Measurements from ENCODE around the gene IQGAP1. TPM values are rescaled to one million over a fixed set of nuclear protein-coding genes. Genes with fewer than 3 reads are reported as not detected.
"Not testable (repeated sequence)": the region's sequence is repeated elsewhere in the genome, so short reads cannot be mapped to it uniquely, and the experiment has no call there.

The IQGAP1 gene
- polyA plus RNA-seq, 3 donors = 43.6 to 75.2 (median 54.3) TPM

DNA sequence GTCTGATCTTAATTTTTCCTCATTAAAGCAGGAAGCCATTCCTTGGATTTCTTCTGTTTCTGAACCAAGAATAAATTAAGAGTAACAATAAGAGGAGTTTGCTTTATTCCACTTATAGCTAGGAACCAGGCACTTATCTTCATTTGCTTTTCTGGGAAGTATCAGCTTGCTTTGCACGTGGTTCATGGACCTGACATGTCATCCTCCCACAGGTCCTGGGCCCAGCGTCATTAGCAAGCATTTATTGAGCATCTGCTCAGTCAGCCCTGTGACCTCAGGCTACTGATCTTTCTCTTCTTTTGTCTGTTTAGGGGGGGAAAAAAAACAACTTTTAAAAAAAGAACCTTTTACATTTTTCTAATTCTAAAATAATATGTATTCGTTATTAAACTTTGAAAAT is 107.0 kb downstream of the IQGAP1 start:
- 68 to 74% (median 71%) methylated on average over 3 of the region's 3 CpGs for WGBS, 3 donors
- H3K27ac ChIP-seq (ENCODE audit: low read depth, low read length) = no peak overlapping the region

DNA sequence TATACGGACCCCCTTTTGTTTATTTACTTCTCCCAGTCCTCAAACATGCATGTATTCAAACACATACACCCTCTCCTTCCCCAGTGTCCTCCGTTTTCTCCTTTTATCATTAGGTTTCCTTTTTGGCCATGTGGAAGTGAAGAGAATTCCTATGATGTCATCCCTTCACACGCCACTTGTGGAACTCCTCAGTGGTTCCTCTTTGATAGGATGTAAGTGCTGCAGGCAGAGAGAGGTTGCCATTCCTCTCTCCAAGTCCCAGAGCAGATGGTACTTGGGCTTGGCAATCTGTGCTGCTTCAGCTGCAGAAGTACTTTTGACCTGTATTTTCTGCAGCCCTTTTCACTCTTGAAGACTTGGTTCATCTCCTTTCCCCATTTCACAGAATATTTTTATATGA is 108.7 kb downstream of the IQGAP1 start:
- 46 to 72% (median 50%) methylated on average over 3 of the region's 3 CpGs for WGBS, 3 donors
- no peak overlapping the region for H3K27ac ChIP-seq (ENCODE audit: low read depth, low read length)

DNA sequence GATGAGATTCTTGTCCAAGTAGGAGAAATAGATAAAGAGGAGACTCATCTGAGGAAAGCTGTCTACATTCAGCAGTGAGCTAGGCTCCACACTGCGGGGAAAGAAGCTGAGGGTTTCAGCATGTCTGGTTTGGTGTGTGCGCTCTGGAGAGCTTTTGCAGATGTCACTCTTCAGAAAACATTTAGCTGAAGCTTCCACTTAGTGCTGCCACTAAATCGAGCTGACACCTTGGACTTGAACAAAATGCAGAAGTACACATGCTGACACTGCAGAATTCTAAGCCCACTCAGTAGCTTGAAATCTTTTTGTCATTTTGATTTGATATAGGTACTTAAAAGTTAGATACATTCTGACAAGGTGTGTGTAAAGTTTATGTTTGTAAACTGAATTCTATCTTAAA is 109.3 kb downstream of the IQGAP1 start:
- WGBS, 3 donors = 61 to 80% (median 63%) methylated on average over 3 of the region's 3 CpGs
- H3K27ac ChIP-seq (ENCODE audit: low read depth, low read length) = no peak overlapping the region

DNA sequence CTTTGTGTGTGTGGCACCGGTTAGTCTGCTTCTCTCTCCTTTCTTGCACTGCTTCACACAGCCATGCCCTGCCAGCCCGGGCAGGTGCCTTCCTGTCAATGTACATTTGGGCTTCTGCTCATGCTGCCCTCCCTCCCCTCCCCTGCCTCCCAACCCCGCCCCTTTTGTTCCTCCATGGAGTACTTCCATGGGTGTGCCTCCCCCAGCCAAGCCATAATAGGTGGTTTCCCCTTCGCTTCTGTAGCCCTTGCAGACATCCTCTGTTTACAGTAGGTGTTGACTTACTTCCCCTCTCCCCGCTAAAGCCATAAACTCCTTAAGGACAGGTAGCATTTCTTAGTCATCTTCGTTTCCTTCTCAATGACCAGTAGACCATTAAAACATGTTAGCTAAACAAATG is 109.9 kb downstream of the IQGAP1 start:
- H3K27ac ChIP-seq (ENCODE audit: low read depth, low read length) = no peak overlapping the region
- WGBS, 3 donors = 73 to 86% (median 77%) methylated on average over 6 of the region's 6 CpGs

DNA sequence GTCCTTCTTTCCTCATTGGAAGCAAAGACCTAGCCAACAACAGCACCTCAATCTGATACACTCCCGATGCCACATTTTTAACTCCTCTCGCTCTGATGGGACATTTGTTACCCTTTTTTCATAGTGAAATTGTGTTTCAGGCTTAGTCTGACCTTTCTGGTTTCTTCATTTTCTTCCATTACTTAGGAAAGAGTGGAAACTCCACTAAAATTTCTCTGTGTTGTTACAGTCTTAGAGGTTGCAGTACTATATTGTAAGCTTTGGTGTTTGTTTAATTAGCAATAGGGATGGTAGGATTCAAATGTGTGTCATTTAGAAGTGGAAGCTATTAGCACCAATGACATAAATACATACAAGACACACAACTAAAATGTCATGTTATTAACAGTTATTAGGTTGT is 112.1 kb downstream of the IQGAP1 start:
- 88 to 93% (median 89%) methylated on average over 2 of the region's 2 CpGs for WGBS, 3 donors
- H3K27ac ChIP-seq (ENCODE audit: low read depth, low read length) = no peak overlapping the region

DNA sequence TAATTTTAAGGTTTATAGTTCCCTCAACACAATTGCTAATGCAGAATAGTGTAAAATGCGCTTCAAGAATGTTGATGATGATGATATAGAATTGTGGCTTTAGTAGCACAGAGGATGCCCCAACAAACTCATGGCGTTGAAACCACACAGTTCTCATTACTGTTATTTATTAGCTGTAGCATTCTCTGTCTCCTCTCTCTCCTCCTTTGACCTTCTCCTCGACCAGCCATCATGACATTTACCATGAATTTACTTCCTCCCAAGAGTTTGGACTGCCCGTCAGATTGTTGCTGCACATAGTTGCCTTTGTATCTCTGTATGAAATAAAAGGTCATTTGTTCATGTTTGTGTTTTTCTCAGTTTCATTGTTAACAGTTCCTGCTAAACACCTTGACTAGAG is 113.9 kb downstream of the IQGAP1 start:
- no peak overlapping the region for H3K27ac ChIP-seq (ENCODE audit: low read depth, low read length)
- 74 to 88% (median 76%) methylated on average over 4 of the region's 4 CpGs for WGBS, 3 donors

DNA sequence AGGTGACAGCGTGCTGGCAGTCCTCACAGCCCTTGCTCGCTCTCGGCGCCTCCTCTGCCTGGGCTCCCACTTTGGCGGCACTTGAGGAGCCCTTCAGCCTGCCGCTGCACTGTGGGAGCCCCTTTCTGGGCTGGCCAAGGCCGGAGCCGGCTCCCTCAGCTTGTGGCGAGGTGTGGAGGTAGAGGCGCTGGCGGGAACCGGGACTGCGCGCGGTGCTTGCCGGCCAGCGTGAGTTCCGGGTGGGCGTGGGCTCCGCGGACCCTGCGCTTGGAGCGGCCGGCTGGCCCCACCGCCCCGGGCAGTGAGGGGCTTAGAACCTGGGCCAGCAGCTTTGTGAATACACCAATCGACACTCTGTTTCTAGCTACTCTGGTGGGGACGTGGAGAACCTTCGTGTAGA is 122.7 kb downstream of the IQGAP1 start:
- not testable (repeated sequence) for H3K27ac ChIP-seq (ENCODE audit: low read depth, low read length)
- WGBS, 3 donors = 95 to 97% (median 97%) methylated on average over 26 to 29 of the region's 29 CpGs

DNA sequence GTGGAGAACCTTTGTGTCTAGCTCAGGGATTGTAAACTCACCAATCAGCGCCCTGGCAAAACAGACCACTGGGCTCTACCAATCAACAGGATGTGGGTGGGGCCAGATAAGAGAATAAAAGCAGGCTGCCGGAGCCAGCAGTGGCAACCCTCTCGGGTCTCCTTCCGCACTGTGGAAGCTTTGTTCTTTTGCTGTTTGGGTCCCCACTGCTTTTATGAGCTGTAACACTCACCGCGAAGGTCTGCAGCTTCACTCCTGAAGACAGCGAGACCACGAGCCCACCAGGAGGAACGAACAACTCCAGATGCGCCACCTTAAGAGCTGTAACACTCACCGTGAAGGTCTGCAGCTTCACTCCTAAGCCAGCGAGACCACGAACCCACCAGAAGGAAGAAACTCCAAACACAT is 123.2 kb downstream of the IQGAP1 start:
- H3K27ac ChIP-seq (ENCODE audit: low read depth, low read length) = not testable (repeated sequence)
- WGBS, 3 donors = 87 to 94% (median 88%) methylated on average over 10 to 13 of the region's 13 CpGs

DNA sequence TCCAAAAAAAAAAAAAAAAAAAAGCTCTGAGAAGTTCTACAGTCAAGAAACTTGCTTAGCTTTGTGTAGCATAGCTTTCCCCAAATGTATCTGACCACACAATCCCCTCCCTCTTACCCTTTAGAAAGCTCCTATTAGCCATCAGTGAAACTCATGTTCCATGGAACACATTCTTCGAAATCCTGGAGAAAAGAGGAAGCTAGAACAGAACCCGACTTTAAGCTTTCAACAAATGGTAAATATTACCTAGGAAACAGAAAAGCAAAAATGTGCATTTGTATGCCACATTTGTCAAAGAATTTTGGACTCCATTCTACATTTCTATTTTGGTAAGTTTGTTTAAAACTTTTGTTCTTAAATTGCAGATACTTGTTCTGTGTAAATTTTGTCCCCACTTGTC is 124.2 kb downstream of the IQGAP1 start:
- 44 to 82% (median 55%) methylated on average over 2 of the region's 2 CpGs for WGBS, 3 donors
- H3K27ac ChIP-seq (ENCODE audit: low read depth, low read length) = no peak overlapping the region

DNA sequence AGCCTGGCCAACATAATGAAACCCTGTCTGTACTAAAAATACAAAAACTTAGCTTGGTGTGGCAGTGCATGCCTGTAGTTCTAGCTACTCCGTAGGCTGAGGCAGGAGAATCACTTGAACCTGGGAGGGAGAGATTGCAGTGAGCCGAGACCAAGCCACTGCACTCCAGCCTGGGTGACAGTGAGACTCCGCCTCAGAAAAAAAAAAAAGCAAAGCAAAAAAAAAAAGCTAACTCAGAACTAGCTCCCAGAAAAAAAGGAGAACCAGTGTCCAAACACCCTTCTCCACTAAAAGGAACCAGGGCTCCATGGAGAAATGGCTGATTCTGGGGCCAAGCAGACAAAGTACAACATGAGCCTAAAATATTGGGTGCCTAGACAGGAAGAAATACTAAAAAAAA is 124.9 kb downstream of the IQGAP1 start:
- no peak overlapping the region for H3K27ac ChIP-seq (ENCODE audit: low read depth, low read length)
- 73 to 95% (median 84%) methylated on average over 3 of the region's 3 CpGs for WGBS, 3 donors

DNA sequence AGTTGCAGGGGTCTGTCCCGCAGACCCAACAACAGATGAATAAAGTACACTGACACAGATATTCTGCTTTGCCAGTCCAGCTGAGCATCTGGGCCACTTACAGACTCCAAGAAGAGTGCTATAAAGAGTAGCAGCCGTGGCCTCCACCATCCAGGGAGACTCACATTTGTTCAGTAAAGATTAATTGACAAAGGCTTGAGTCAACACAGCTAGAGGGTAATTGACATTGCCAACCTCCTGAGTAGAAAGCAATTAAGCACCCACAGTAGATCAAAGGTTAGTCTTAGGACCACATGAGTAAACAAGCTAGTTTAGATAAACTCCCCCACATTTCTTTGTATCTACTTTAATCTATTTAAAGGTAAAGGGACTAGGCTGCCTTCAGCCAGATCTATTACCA is 125.4 kb downstream of the IQGAP1 start:
- H3K27ac ChIP-seq (ENCODE audit: low read depth, low read length) = no peak overlapping the region
- WGBS, 3 donors = 85 to 99% (median 95%) methylated on average over 2 of the region's 2 CpGs

DNA sequence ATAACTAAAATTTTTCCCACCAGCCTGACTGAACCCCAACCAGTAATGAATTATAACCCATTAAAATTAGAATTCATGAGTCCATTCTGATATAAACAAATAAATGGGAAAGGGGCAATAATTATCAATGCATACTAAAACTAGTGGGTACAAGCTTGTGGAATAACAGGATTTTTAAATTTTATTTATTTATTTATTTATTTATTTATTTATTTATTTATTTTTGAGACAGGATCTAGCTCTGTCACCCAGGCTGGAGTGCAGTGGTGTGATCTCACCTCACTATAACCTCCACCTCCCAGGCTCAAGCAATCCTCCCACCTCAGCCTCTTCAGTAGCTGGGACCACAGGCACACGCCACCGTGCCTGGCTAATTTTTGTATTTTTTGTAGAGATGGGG is 125.9 kb downstream of the IQGAP1 start:
- WGBS, 3 donors = 48 to 100% (median 72%) methylated on average over 2 of the region's 2 CpGs
- H3K27ac ChIP-seq (ENCODE audit: low read depth, low read length) = not testable (repeated sequence)

DNA sequence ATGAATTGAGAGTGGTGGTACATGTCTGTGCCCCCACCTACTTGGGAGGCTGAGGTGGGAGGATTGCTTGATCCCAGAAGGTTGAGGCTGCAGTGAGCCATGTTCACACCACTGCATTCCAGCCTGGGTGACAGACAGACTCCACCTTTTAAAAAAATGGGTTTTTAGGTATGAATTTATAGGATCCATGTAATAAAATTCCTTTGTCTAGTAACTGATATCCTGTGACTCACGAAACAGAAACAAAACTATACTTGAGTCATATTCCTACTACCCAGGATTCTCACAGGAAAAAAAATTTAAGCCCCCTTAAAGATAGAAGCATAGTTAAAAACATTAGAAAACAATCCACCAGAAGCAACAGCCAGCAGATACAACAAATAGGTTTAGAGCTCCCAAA is 131.6 kb downstream of the IQGAP1 start:
- WGBS, 3 donors = 76 to 79% (median 78%) methylated on average over 1 of the region's 1 CpG
- H3K27ac ChIP-seq (ENCODE audit: low read depth, low read length) = no peak overlapping the region

DNA sequence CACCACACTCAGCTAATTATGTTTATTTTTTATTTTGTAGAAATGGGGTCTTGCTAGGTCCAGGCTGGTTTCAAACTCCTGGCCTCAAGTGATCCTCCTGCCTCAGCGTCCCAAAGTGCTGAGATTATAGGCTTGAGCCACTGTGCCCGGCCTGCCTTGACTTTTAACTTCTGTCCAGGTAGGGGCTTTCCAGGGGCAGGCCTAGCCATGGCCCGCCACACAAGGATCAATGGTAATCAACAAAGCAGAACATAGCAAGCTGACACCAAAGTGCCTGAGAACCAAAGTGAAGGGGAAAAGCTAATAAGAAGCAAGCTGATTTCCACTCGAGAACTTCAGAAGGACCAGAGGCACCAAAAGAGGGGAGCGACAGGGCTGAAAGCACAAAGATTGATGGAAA is 132.3 kb downstream of the IQGAP1 start:
- 78 to 94% (median 91%) methylated on average over 5 of the region's 5 CpGs for whole genome bisulfite sequencing, 3 donors

DNA sequence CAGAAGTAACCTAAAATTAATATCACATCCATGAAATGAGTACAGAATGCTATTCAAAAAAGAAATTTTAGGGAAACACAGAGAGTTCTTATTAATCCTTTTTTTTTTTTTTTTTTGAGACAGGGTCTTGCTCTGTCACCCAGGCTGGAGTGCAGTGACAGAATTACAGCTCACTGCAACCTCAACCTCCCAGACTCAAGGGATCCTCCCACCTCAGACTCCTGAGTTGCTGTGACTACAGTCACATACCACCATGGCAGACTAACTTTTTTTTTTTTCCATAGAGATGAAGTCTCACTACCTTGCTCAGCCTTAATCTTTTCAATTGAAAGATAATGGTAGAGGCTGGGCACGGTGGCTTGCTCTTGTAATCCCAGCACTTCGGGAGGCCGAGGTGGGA is 135.3 kb downstream of the IQGAP1 start:
- whole genome bisulfite sequencing, 3 donors = 93 to 97% (median 96%) methylated on average over 3 of the region's 3 CpGs
- no peak overlapping the region for H3K27ac ChIP-seq (ENCODE audit: low read depth, low read length)

More for the DNA sequence above, 132.3 kb downstream of the IQGAP1 start:
- no peak overlapping the region for H3K27ac ChIP-seq (ENCODE audit: low read depth, low read length)

DNA sequence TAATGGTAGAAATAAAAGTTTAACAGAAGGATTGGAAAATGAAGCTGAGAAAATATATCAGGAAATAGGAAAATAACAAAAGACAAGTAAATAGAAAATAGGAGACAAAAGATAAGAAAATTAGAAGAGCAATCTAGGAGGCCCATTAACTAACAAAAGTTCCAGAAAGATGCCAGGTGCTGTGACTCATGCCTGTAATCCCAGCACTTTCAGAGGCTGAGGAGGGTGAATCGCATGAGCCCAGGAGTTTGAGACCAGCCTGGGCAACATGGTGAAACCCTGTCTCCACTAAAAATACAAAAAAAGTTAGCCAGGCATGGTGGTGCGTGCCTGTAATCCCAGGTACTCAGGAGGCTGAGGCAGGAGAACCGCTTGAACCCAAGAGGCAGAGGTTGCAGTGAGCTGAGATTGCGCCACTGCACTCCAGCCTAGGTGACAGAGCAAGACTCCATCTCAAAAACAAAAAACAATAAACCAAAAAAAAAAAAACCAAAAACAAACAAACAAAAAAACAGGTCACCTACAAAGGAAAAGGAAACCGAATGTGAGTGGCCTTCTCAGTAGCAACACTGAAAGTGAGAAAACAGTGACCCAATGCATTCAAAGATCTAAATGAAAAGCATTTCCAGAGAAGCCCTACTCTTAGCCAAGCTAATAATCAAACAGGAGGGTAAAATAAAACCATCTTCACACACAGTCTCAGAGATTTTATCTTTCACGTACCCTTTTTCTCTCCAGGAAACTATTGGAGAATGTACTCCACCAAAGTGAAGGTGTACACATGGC is 136.2 kb downstream of the IQGAP1 start:
- H3K27ac ChIP-seq (ENCODE audit: low read depth, low read length) = not testable (repeated sequence)
- WGBS, 3 donors = 85 to 95% (median 91%) methylated on average over 6 of the region's 6 CpGs

DNA sequence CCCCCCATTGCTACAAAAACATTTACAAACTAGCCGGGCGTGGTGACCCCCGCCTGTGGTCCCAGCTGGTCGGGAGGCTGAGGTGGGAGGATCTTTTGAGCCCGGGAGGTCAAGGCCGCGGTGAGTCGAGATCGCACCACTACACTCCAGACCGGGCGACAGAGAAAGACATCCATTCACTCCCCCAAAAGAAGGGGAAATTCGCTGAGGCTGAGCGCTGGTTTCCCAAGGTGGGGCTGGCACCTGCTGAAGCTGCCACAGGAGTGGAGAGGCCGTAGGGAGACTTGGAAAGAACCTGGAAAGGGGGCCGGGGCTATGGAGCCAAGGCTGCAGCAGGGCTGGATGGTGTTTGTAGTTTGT is 140.9 kb downstream of the IQGAP1 start:
- WGBS, 3 donors = 77 to 84% (median 80%) methylated on average over 15 of the region's 15 CpGs
- H3K27ac ChIP-seq (ENCODE audit: low read depth, low read length) = peak overlapping the region; percentile 11

DNA sequence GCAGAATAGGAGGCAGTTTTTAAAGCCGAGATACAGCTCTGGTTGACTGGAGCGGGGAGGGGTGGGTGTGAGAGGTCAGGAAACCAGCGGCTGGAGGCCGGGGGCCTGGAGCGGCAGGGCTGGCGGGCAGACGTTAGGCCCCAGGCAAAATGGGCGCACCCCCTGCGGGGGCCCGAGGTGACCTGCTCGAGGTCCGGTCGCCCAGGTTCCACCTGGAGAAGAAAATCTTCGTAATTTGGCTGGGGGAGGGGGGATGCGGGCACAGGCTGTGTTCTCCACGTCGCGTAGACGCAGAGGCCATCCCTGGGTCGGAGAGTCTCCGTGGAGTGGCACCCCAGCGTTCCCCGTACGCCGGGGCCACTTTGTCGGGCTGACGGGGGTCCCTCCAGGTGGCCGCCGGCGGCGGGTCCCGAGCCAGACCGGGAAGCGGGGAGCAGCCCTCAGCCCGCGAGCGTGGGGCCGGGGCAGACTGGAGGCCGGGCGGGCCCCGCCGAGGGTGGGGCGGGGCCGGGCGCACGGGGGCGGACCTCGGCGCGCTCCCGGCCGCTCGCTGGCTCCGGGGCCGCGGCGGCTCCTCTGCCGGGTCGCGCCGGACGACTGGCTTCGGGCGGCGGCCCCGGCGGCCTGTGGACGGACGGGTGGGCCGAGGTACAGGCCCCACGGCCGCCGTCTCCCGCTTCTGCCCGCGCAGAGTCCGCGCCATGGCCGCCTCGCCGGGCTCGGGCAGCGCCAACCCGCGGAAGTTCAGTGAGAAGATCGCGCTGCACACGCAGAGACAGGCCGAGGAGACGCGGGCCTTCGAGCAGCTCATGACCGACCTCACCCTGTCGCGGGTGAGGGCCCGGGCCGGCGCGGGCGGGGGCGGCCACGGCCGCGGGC is 141.6 kb downstream of the IQGAP1 start, which contains the start of gene CRTC3:
CRTC3 (plus strand) TSS at position 553 of the 879 bp plus-strand sequence; CDS start at position 702, 149 bp downstream.
- 1 to 3% (median 2%) methylated on average over 68 to 104 of the region's 104 CpGs for WGBS, 3 donors
- H3K27ac ChIP-seq (ENCODE audit: low read depth, low read length) = peak within 1 kb of the TSS; percentile 73

DNA sequence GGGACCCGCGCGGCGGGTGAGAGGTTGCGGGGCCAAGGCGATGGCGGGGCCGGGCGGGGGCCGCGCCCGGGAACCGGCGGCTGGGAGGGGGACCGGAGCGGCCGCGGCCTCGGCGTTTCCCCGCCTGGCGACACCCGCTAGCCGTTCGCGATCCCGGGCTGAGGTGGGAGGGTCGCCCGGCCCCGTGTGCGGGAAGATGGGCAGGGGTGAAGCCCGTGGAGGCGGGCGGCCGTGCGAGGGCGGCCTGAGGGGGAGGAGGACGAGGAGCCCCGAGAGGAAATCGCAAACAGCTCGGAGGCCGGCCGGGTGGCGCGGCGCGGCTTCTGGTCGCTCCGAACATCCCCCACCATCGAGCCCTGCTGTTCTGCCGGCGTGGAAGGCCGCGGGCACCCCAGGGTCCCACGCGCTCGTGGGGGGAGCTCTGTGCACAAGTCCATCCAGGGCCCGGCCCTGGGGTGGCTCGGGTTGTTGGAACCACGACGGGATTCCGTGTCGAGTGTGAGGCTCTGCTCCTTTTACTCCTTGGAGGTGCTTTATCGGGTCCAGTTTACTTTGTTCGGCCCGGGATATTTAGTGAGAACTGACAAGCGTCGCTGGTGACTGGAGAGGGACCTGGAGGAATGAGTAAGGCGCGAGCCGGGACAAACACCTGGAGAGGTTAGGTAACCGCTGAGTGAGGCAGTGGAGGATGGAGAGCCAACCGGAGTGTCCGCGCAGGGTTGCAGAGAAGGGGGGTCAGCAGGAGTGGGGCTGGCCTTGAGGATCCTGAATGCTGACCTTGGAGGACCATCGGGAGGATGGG is 142.4 kb downstream of the IQGAP1 start:
- 0 to 1% (median 0%) methylated on average over 57 to 74 of the region's 76 CpGs for WGBS, 3 donors
- peak overlapping the region; percentile 73 for H3K27ac ChIP-seq (ENCODE audit: low read depth, low read length)

All from adipose tissue (tissue), 3 donors.